TTC549 (cell line): ENCODE measurements around the gene PGD.
"Not testable (repeated sequence)": the region's sequence is repeated elsewhere in the genome, so short reads cannot be mapped to it uniquely, and the experiment has no call there.

Experiments used
- FAIRE-seq: peaks from 2 replicates; lab custom pipeline; 2012; peaks lifted over from hg19 to GRCh38; lab: Jason Lieb, UNC

The PGD gene

DNA sequence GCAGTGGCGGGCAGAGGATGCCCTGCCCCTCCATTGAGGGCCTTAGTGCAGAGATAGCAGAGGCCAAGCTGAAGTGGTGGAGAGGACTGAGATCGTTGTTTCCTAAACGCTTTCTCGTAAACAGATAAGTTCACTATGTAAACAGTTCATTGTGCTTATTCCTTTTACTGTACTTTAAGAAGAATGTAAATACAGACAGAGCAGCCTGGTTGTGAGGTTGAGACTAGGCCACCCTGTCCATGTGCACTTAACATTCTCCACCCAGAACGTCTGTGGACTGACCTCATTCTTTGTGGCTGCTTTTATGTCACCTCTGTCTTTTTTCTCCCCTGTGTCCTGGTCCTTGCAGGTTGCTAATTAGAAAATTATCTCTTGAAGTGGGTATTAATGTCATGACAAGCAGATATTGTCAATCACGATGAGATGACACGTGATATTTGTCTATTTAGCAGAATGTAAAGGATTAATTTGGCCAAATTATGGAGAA lies 39.9 kb downstream of the PGD start:
- no peak for FAIRE-seq

GRCh38 chr1:10440305-10440704 lies 41.4 kb downstream of the PGD start:
- FAIRE-seq: no peak

GRCh38 chr1:10440794-10441193 lies 41.9 kb downstream of the PGD start:
- FAIRE-seq: no peak

GRCh38 chr1:10444248-10444647 lies 45.4 kb downstream of the PGD start:
- no peak for FAIRE-seq

GRCh38 chr1:10444795-10445397 lies 46.0 kb downstream of the PGD start:
- FAIRE-seq: no peak

- FAIRE-seq: no peak
Observed at GRCh38 chr1:10446790-10447422, 48.0 kb downstream of the PGD start.

- FAIRE-seq: no peak
Observed at GRCh38 chr1:10449751-10450150, 50.9 kb downstream of the PGD start, which contains the start of gene CORT. CORT (plus strand) TSS chr1:10450031; CDS start chr1:10450224, 193 bp downstream.

DNA sequence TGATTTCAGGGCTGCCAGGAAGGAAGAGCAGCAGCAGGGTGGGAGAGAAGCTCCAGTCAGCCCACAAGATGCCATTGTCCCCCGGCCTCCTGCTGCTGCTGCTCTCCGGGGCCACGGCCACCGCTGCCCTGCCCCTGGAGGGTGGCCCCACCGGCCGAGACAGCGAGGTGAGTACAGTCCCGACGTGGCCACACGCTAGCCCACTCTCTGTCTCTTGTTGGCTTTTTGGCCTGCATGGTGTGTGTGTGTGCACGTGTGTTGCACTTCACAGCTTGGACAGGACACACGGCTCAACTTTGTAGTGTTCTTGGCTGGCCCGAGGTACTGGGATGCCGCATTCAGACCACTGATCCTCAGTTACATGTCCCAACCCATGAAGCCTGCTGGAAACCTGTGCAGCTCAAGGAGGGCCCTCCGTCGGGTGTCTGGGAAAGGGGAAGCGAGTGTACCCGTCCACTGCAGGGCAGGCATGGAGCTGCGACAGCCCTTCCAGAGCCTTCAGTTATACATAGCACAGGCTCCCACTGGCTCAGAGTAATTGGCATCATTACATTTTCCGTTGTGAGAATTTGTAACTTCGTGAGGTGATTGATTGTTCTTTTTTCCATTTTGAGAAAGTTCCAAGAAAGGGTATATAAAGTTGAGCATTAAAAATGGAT lies 51.4 kb downstream of the PGD start:
- FAIRE-seq: no peak

GRCh38 chr1:10450836-10451235 lies 52.0 kb downstream of the PGD start:
- FAIRE-seq: no peak

DNA sequence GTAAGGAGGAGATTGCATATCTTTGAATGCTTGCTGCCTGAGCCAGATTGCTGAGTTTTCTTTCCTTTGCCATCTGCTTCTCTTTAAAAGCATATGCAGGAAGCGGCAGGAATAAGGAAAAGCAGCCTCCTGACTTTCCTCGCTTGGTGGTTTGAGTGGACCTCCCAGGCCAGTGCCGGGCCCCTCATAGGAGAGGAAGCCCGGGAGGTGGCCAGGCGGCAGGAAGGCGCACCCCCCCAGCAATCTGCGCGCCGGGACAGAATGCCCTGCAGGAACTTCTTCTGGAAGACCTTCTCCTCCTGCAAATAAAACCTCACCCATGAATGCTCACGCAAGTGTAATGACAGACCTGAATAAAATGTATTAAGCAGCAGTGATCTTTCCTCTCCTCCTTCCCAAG lies 52.4 kb downstream of the PGD start:
- no peak for FAIRE-seq

DNA sequence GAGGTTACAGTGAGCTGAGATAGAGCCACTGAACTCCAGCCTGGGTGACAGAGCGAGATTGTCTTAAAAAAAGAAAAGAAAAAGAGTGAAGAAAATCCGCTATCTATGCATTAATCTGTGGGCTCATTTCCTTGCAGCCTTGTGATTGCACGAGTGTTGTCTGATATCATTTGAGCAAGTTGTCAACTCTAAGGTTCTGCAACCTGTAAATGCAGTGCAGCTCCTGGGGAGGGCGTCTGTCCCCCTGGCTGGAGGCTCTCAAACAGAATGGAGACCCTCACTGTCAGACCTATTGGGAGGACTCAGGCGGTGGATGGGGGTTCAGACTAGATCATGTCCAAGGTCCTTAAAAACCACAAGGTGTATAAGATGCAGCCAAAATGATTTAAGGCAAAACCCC lies 57.2 kb downstream of the PGD start:
- FAIRE-seq: no peak

DNA sequence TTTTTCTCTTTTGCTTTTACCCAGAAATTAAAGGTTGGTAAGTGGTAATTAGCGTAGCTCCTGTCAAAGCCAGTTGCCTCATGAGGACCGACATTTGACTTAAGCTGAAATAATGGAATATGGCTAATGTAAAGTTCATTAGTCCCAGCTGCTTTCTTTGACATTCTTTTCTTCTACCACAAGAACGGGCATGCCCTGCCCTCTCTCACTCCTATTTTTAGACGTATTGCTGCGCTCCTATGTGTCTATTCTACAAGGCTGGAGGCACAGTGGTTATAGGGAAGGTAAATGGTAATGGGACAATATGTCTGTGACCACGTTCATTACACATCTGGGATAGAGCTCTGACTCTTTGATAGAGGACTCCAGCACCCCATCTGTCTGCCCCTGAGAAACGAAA lies 57.8 kb downstream of the PGD start:
- no peak for FAIRE-seq

GRCh38 chr1:10457462-10457861 lies 58.6 kb downstream of the PGD start:
- FAIRE-seq: not testable (repeated sequence)

DNA sequence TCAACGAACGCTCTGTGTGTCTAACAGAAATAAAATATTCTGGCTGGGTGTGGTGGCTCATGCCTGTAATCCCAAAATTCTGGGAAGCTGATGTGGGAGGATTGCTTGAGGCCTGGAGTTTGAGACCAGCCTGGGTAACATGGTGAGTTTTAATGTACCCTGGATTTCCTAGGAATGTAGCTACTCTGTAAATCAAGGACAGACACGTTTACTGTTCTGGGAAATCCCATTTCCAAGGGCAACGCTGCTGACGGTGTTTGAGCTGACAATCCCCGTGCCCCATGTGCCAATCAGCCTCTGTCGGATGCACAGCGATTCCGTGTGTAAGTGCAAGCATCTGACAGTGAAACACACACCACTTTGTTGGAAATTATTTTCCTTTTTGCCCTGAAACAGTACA lies 59.0 kb downstream of the PGD start:
- no peak for FAIRE-seq

- FAIRE-seq: no peak
Observed at GRCh38 chr1:10459184-10459583, 60.3 kb downstream of the PGD start.

- FAIRE-seq: no peak
Observed at GRCh38 chr1:10467078-10467477, 68.2 kb downstream of the PGD start.

DNA sequence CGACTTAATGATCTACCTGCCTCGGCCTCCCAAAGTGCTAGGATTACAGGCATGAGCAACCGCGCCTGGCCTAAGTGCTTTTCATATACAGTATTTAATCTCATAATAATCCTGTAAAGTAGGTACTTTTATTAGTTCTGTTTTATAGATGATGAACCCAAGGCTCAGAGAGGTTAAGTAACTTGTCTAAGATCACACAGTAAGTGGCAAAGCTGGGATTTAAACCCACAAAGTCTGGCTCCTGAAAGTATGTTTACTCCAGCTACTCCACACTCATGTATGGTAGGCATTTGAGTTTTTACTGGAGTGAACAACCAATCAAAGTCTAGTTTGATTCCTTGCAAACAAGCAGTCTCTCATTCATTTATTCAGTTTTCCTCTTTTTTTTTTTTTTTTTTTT lies 71.2 kb downstream of the PGD start:
- FAIRE-seq: no peak
